Panc1 (cell line): Measurements from ENCODE around the gene UGT1A10.
"Not testable (repeated sequence)": the region's sequence is repeated elsewhere in the genome, so short reads cannot be mapped to it uniquely, and the experiment has no call there.

Source experiments
- CTCF ChIP-seq: fragments of 450-650 bp; IDR thresholded peaks from 2 replicates; pipeline ENCODE4 v1.5.1; 2017; ENCODE audit warnings: mild to moderate bottlenecking
- POLR2AphosphoS5 ChIP-seq: IDR thresholded peaks from 2 replicates; pipeline ENCODE4 v1.6.1; 2012; ENCODE audit warnings: mild to moderate bottlenecking, low read depth, low read length, moderate library complexity
- SIN3A ChIP-seq: IDR thresholded peaks from 2 replicates; pipeline ENCODE4 v1.6.1; 2012; ENCODE audit warnings: low read depth, mild to moderate bottlenecking, low read length, moderate library complexity, borderline replicate concordance; ENCODE audit not compliant: insufficient read depth
- TCF7L2 ChIP-seq: IDR thresholded peaks from 2 replicates; pipeline ENCODE4 v1.6.1; 2011; ENCODE audit warnings: mild to moderate bottlenecking, low read depth, low read length, inconsistent platforms
- TF ChIP-seq, protein P1 (sequence below), 2 experiments: IDR thresholded peaks; 2 replicates each; pipeline ENCODE4 v1.6.1; 2011 to 2012; ENCODE audit warnings: low read depth in 2 of 2, control low read depth in 1 of 2, low read length in 1 of 2, mild to moderate bottlenecking in 1 of 2, moderate library complexity in 1 of 2; ENCODE audit not compliant: insufficient read depth in 1 of 2

- not testable (repeated sequence) for TF ChIP-seq CTCF, SIN3A, POLR2AphosphoS5, TCF7L2
- TF ChIP-seq, protein P1, sequence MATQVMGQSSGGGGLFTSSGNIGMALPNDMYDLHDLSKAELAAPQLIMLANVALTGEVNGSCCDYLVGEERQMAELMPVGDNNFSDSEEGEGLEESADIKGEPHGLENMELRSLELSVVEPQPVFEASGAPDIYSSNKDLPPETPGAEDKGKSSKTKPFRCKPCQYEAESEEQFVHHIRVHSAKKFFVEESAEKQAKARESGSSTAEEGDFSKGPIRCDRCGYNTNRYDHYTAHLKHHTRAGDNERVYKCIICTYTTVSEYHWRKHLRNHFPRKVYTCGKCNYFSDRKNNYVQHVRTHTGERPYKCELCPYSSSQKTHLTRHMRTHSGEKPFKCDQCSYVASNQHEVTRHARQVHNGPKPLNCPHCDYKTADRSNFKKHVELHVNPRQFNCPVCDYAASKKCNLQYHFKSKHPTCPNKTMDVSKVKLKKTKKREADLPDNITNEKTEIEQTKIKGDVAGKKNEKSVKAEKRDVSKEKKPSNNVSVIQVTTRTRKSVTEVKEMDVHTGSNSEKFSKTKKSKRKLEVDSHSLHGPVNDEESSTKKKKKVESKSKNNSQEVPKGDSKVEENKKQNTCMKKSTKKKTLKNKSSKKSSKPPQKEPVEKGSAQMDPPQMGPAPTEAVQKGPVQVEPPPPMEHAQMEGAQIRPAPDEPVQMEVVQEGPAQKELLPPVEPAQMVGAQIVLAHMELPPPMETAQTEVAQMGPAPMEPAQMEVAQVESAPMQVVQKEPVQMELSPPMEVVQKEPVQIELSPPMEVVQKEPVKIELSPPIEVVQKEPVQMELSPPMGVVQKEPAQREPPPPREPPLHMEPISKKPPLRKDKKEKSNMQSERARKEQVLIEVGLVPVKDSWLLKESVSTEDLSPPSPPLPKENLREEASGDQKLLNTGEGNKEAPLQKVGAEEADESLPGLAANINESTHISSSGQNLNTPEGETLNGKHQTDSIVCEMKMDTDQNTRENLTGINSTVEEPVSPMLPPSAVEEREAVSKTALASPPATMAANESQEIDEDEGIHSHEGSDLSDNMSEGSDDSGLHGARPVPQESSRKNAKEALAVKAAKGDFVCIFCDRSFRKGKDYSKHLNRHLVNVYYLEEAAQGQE (IDR thresholded peaks at IDR 0.05; ENCODE audit: insufficient read depth in 1 of 2, low read depth in 2 of 2, low read length in 1 of 2), result not testable (repeated sequence)
These were observed 14.4 kb upstream of the UGT1A10 start for GRCh38 chr2:233621863-233622262.
